DOHH2 (cell line): Measurements from ENCODE around the gene MT1H.
"Not testable (repeated sequence)": the region's sequence is repeated elsewhere in the genome, so short reads cannot be mapped to it uniquely, and the experiment has no call there.

Experiments
- EZH2phosphoT487 ChIP-seq: fragments of 200-600 bp; sonication (generic); IDR thresholded peaks from 2 replicates; pipeline ENCODE4 v1.6.1; 2017; ENCODE audit warnings: borderline replicate concordance, mild to moderate bottlenecking, antibody characterized with exemption, low read length, moderate library complexity, mixed read lengths
- TF ChIP-seq, protein P1 (sequence below): fragments of 200-600 bp; sonication (generic); IDR thresholded peaks from one replicate; pipeline ENCODE4 v1.5.1; 2014; ENCODE audit warnings: antibody characterized with exemption, mild to moderate bottlenecking, low read depth, low read length; ENCODE audit not compliant: poor library complexity, severe bottlenecking

DNA sequence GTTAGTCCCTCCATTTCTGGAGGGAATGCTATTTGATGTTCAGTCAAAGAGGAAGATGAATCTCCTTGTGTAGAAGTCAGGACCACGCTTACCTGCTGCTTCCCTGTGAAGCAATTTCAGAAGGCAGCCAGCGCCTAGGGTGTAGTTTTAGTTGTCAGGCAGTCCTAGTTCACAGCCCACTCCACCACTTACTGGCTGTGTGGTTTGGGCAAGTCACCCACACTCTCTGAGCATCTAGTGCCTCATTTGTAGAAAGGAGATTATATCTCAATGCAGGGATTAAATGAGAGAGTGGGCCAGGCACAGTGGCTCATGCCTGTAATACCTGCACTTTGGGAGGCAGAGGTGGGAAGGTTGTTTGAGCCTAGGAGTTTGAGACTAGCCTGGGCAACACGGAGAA lies 2.6 kb downstream of the MT1H start:
- TF ChIP-seq, protein P1, sequence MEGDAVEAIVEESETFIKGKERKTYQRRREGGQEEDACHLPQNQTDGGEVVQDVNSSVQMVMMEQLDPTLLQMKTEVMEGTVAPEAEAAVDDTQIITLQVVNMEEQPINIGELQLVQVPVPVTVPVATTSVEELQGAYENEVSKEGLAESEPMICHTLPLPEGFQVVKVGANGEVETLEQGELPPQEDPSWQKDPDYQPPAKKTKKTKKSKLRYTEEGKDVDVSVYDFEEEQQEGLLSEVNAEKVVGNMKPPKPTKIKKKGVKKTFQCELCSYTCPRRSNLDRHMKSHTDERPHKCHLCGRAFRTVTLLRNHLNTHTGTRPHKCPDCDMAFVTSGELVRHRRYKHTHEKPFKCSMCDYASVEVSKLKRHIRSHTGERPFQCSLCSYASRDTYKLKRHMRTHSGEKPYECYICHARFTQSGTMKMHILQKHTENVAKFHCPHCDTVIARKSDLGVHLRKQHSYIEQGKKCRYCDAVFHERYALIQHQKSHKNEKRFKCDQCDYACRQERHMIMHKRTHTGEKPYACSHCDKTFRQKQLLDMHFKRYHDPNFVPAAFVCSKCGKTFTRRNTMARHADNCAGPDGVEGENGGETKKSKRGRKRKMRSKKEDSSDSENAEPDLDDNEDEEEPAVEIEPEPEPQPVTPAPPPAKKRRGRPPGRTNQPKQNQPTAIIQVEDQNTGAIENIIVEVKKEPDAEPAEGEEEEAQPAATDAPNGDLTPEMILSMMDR, result not testable (repeated sequence)
- not testable (repeated sequence) for TF ChIP-seq EZH2phosphoT487
